ENCODE data around the gene FAM186B. TPM values are rescaled to one million over a fixed set of nuclear protein-coding genes. Genes with fewer than 3 reads are reported as not detected.
A peak's percentile ranks its signal among the peaks of the same experiment; 100 is the strongest.

Gene FAM186B
- total and polyA plus RNA-seq, 11 donors, result 0.17 to 0.78 (median 0.41) TPM

GRCh38 chr12:49577589-49578315 lies 27.7 kb downstream of the FAM186B start:
- TF ChIP-seq POLR2A (IDR thresholded peaks at IDR 0.05) (no peak), CTCF (IDR thresholded peaks at IDR 0.05) (no peak)
- ATAC-seq (no peak), DNase-seq (no peak)
- peaks cover 0 to 32% (median 13%) of the 10 kb centered on the region in 12 donors for H3K4me1 ChIP-seq
- no peak overlapping the region for H3K27ac ChIP-seq
- no peak overlapping the region for H3K4me3 ChIP-seq
- 58 to 66% (median 61%) methylated on average over 9 of the region's 9 CpGs for WGBS, 4 donors
- intact Hi-C loops (cut with DNase I), result loop anchor here in 1 of 10 donors (10.0 kb wide), 1 partner anchor 213 kb away; the partner anchor contains the start of gene SPATS2
- H3K9me3 ChIP-seq, result no peaks in the 10 kb centered on the region
- H3K27me3 ChIP-seq, result no peaks in the 10 kb centered on the region
- peaks cover 0 to 27% (median 13%) of the 10 kb centered on the region in 9 donors for H3K36me3 ChIP-seq

GRCh38 chr12:49568442-49569162 lies 36.8 kb downstream of the FAM186B start:
- Histone ChIP-seq H3K4me1 (peaks cover 0 to 56% (median 43%) of the 10 kb centered on the region in 12 donors), H3K27ac (peak overlapping the region; percentile 61 to 98 (median 94)), H3K27me3 (no peaks in the 10 kb centered on the region), H3K9me3 (no peaks in the 10 kb centered on the region), H3K36me3 (peaks cover 0 to 21% (median 15%) of the 10 kb centered on the region in 9 donors), H3K4me3 (peak overlapping the region; percentile 50 to 99 (median 82))
- WGBS, 4 donors, result 1 to 2% (median 2%) methylated on average over 19 of the region's 19 CpGs
- intact Hi-C loops (cut with DNase I), result loop anchor here in 1 of 10 donors (1.0 kb wide), 1 partner anchor 55 kb away; the partner anchor contains the start of gene PRPF40B
- DNase-seq (no peak), ATAC-seq (no peak)
- TF ChIP-seq POLR2A (IDR thresholded peaks at IDR 0.05) (no peak), CTCF (IDR thresholded peaks at IDR 0.05) (no peak)

- no peak for TF ChIP-seq CTCF (IDR thresholded peaks at IDR 0.05)
- peak in 1 of 2 donors; percentile 65 for TF ChIP-seq POLR2A (IDR thresholded peaks at IDR 0.05)
- peaks cover 0 to 62% (median 43%) of the 10 kb centered on the region in 12 donors for H3K4me1 ChIP-seq
- peak within 1 kb of the TSS; percentile 50 to 99 (median 82) for H3K4me3 ChIP-seq
- WGBS, 4 donors, result 0 to 1% (median 0%) methylated on average over 45 to 54 of the region's 54 CpGs
- intact Hi-C loops (cut with DNase I), result loop anchor here in 1 of 10 donors (1.0 kb wide), 1 partner anchor 55 kb away; the partner anchor contains the start of gene PRPF40B
- ATAC-seq (peak; percentile 65 to 89 (median 79)), DNase-seq (peak; percentile 88 to 92 (median 90))
- H3K27me3 ChIP-seq, result no peaks in the 10 kb centered on the region
- H3K36me3 ChIP-seq, result peaks cover 0 to 26% (median 22%) of the 10 kb centered on the region in 9 donors
- H3K27ac ChIP-seq, result peak within 1 kb of the TSS; percentile 61 to 98 (median 94)
- H3K9me3 ChIP-seq, result no peaks in the 10 kb centered on the region
Measured at GRCh38 chr12:49567611-49568441, 37.6 kb downstream of the FAM186B start, which contains the start of gene MCRS1. TSS of gene MCRS1 (minus strand) at chr12:49568142. CDS start at chr12:49566731, 1,411 bp downstream.

All from heart left ventricle (tissue), 16 donors.